Left cardiac atrium (tissue), 4 donors: ENCODE measurements around the gene CMIP. TPM values are rescaled to one million over a fixed set of nuclear protein-coding genes. Genes with fewer than 3 reads are reported as not detected.

ENCODE experiments used
- ATAC-seq, 2 donors: fragments of 200-7000 bp; cut with Tn5 transposase; one replicate each; pipeline ENCODE4 v1.9.1; 2020; ENCODE audit warnings: mild to moderate bottlenecking in 2 of 2, moderate library complexity in 2 of 2
- DNase-seq: peaks from one replicate; pipeline ENCODE4 v3.0.0-alpha.2; 2020
- intact Hi-C, 2 donors: fragments of 100-400 bp; cut with DNase I; formaldehyde crosslinking; loops; one replicate each; pipeline versions ENCODE4 v1.14.1 to v1.15.1; 2022 to 2023
- total RNA-seq, 2 donors: library from RNA; stranded (reverse); fragmentation: NEBNext Ultra II Directional; extraction: Animal tissue kit (Norgen Biotek cat#: 25700); gene quantifications; one replicate each; pipeline ENCODE4 v1.2.1, GENCODE V29; 2021
- donor health status: DM: no; HTN: yes; CAD: no.
- donor health status: DM: no; HTN: yes; CAD: no; lungs with severe emphysema.
- donor health status: DM: yes; HTN: yes; CAD: no.
- donor health status: Dilated cardiomyopathy.

CMIP gene
- total RNA-seq, 2 donors from 2014 or later = 18.1 to 34.9 TPM

DNA sequence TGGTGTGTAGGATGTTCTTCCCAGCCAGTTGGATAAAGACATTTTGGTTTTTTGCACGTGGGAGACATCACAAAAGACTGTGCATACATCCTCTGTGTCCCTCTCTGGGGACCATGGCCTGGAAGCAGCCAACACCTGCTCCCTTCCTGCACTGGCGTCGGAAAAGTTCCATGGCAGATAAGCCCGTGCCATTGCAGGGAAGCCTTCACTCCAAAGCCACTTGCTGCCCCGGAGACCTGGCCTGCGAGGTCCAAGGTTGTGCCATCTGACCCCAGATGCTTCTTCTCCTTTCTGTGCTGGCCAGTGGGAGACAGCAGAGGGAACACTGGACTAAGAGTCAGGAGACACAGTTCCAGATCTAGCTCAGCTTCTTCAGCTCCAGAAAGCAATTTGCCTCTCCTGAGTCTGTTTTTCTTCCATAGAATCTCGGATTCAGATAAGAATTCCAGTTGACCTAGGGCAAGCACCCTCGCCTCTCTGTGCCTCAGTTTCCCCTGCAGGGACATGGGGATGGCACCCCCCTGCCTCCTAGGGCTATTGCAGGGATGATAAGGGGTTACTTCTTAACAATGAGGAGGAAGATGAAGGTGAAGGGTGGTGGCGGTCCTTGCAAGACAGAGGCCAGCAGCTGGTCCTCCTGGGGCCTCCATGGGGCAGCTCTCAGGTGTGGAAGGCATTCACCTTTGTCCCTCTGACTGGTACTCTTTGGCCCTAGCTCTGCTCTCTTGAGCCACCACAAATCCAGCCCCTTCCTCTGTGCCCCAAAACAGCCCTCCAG is 134.2 kb downstream of the CMIP start:
- intact Hi-C loops = no loop called here
- DNase-seq (no peak), ATAC-seq (no peak)

GRCh38 chr16:81581107-81581506 is 136.5 kb downstream of the CMIP start:
- DNase-seq (no peak), ATAC-seq (no peak)
- intact Hi-C loops = no loop called here

DNA sequence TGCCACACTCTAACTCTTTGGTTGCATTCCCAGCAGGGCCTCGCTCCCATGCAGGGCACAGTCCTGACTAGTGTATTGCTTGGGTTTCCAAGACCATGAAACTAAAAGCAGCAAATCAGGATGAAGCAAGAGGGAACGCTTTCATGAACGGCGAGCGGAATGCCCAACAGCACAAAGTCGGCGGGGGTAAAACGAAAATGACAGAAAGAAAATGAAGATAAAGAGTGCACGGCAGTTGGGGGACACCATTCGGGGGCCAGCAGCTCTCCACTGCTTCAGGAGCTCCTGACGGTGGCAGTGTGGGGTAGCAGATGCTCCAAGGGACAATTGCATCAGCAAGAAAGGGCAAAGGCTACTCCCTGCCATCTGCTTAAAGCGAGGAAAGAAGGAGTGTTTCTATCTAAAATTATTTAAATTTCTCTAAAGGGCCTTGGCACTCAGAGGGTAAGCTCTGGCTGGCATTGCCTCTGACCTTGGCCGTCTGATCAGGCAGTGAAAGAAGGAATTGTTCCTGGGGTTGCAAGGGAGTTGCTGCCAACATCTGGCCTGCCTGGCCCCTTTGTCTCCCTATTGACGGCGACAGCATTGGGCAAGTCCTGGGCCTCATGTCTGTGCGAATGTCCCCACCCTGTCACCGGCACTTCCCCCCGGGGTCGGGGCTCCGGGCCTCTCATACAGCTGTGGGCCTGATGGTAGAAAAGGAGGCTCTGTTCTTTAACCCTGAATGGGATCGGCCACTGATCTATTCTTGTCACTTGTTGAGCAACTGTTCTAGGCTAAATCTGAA is 138.2 kb downstream of the CMIP start:
- DNase-seq (no peak), ATAC-seq (peak; percentile 53 to 64)

GRCh38 chr16:81583893-81584631 is 139.5 kb downstream of the CMIP start:
- ATAC-seq (peak in 1 of 2 donors; percentile 26), DNase-seq (no peak)
- intact Hi-C loops = no loop called here

More for the DNA sequence above, 138.2 kb downstream of the CMIP start:
- intact Hi-C loops = no loop called here

- intact Hi-C loops = no loop called here
- ATAC-seq (no peak), DNase-seq (no peak)
Observed at GRCh38 chr16:81585785-81586184, 141.2 kb downstream of the CMIP start.

GRCh38 chr16:81586417-81586816 is 141.8 kb downstream of the CMIP start:
- ATAC-seq (no peak), DNase-seq (no peak)
- intact Hi-C loops = no loop called here

- intact Hi-C loops = no loop called here
- DNase-seq = no peak
- no peak for ATAC-seq
Observed at GRCh38 chr16:81586977-81587625, 142.5 kb downstream of the CMIP start.

DNA sequence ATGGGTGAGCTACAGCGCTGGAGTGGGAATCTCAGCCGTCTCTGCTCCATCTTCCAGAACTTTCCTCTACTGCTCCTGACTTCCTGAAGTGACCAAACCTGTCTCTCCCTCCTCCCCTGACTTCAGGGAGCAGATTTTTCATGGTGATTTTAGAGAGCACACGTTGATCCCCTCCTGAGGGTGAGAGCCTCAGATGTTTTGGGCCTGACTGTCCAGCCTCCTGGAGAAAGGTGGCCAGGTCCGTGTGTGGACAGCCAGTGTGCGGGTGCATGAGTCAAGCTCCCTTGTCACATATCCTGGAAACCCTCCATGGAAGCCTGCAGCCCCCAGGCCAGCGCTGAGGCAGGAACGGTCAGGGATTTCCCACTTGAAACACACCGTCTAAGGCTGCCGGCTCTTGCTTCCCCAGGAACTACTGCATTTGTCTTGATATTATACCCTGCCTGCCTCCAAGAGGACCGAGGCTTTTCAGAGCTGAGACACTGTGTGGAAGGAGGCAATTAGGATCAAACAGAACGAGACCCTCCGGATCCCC is 143.1 kb downstream of the CMIP start:
- intact Hi-C loops = no loop called here
- no peak for ATAC-seq
- no peak for DNase-seq

DNA sequence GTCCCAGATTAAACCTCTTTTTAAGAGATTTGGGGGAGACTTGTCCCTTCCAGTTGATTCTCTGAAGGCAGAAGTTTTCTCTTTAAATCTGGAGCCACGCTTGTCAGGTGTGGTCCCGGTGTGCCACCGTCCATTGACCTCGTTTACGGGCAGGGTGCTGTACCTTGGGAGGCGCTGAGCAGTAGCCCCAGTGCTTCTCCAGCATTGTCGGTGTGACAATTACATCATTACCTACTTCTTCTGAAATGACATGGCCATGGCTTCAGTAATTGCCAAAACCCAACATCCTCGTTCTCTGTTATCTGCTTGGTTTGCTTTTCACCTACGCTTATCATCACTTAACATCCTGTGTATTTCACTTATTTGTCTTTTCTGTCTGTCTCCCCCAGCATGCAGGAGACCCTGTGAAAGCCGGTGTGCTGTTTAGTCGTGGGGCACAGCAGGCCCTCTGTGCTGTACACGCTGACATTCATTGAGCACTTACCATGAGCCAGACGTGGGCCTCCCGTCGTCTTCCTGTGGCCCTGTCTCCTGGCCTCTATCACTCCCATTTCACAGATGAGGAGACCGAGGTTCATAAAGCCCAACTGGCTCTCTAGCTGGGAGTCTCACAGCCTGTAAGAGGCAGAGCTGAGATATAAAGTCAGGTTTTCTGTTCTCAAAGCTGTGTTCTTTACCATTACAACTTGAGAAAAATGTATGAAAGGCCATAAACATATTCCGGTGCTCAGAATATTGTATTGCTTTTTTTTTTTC is 143.9 kb downstream of the CMIP start:
- intact Hi-C loops = no loop called here
- ATAC-seq (no peak), DNase-seq (no peak)

DNA sequence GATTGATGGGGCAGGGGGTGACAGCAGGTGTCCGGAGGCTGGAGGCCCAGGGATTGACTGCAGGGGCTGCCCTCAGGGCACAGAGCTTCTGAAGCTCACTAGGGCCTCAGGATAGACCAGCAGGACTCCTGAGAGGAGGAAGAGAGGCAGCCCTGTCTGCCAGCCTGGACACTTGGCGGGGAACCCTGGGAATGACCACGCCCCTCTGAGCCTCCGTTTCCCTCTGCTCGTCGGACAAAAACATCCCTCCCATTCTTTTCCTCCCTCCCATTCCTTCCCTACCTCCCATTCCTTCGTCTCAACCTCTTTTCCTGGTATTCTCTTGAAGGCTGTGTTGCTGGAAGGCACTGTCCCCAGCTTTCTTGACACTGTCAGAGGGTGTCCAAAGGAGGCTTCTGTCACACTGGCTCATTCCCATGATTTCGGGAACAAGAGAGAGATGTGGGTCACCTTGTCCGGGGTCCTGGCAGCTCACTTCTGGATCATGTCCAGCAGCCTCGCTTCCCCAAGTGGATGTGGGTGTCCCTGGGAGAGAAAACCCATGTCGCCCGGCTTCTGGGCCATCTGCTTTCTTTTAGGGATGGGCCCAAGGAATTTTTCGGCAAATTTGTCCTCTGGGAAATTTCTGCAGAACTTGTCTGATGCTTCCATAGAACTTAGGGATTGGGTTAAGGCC is 145.5 kb downstream of the CMIP start:
- no peak for DNase-seq
- ATAC-seq = no peak
- intact Hi-C loops = no loop called here

DNA sequence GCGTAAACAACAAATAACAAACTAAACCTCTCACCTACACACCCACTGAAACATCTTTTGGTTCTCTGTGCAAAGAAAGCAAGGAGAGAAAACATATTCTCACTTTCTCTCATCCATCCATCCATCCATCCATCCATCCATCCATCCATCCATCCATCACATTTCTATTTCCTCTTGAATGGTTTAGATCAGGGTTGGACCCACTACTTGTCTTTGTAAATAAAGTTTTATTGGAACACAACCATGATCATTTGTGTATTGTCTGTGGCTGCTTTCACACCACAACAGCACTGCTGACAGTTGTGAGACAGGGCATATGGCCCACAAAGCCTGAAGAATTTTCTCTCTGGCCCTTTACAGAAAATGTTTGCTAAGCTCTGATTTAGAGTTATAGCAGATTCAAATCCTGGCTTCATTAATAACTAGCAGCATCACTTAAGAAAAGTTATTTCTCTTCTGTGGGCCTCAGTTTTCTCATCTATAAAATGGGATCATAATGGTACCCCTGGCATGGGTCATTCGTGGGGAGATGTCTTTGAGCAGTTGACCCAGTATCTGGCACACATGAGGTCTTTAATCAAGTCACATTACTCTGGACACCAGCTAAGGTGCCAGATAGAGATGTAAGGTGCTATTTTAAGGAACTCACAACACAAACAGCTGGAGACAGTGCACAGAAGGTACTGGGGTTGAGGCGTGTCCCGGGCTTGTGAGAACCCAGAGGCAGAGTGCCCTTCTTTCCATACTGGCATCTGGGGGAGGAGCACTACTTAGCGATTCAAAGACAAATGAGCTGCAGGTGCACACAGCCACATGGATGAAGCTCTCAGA is 146.3 kb downstream of the CMIP start:
- DNase-seq (no peak), ATAC-seq (peak in 1 of 2 donors; percentile 67)
- intact Hi-C loops = no loop called here

DNA sequence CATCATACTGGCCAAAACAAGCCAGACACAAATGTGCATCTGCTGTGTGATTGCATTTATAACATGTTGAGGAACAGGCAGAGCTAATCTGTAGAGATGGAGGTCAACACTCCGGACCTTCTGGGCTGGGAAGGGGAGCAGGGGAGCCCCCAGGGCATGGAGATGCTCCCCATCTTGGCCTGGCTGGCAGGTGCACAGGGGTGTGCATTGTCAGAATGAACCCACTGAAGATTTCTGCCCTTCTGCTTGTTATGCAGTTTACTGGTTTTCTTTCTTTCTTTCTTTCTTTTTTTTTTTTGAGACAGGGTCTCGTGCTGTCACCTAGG is 146.9 kb downstream of the CMIP start:
- ATAC-seq = no peak
- intact Hi-C loops = no loop called here

DNA sequence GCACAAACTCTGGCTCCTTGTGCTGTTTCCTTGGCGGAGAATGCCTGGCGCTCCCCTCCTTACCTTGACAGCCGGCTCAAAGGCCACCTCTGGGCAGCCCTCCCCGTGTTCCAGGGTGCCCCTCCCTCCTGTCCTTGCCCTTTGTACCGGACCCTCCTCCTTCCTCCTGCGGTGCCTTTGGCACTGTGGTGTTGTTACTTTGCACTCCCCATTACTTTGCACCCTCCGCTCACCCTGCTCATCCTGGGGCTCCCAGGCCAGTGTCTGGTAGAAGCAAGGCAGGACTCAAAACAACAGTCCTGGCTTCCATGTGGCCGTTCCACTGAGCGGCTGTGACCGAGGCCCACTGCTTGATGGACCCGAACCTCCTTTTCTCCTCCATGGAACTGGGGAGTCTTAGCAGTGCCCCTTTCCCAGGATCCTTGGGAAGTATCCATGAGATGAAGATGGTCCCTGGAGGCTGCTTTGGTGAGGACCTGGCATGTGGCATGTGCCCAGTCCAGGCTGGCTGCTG is 147.8 kb downstream of the CMIP start:
- no peak for DNase-seq
- intact Hi-C loops = no loop called here

More for the DNA sequence above, 146.9 kb downstream of the CMIP start:
- DNase-seq = no peak

DNA sequence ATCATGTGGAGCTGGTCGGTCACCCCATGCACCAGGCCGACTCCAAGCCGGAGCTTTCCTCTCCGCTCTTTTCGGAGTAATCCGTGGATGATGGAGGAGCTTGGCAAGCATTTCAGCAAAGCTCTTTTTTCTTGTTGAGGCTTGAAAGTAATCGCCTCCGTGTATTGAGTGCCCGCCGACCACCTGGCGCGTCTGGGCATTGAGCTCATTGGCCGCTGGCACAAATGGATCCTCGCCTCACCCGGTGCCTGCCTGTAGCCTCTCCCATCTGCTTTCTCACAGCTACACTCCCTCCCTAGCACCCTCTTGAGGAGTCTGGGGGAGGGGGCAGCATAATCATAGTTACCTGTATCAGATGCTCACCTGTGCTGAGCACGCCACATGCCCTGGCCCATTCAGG is 148.9 kb downstream of the CMIP start:
- intact Hi-C loops = no loop called here
- DNase-seq = no peak
- no peak for ATAC-seq

More for the DNA sequence above, 147.8 kb downstream of the CMIP start:
- ATAC-seq = no peak

GRCh38 chr16:81595629-81596292 is 151.2 kb downstream of the CMIP start:
- intact Hi-C loops = no loop called here
- ATAC-seq (no peak), DNase-seq (no peak)

GRCh38 chr16:81597079-81597658 is 152.6 kb downstream of the CMIP start:
- ATAC-seq (no peak), DNase-seq (no peak)

More at GRCh38 chr16:81597079-81597658, 152.6 kb downstream of the CMIP start:
- intact Hi-C loops = no loop called here
